Measurements from ENCODE around the gene TCIRG1. TPM values are rescaled to one million over a fixed set of nuclear protein-coding genes. Genes with fewer than 3 reads are reported as not detected.

Gene TCIRG1
- total RNA-seq, 1 experiment from 2014 or later, result 158 TPM

DNA sequence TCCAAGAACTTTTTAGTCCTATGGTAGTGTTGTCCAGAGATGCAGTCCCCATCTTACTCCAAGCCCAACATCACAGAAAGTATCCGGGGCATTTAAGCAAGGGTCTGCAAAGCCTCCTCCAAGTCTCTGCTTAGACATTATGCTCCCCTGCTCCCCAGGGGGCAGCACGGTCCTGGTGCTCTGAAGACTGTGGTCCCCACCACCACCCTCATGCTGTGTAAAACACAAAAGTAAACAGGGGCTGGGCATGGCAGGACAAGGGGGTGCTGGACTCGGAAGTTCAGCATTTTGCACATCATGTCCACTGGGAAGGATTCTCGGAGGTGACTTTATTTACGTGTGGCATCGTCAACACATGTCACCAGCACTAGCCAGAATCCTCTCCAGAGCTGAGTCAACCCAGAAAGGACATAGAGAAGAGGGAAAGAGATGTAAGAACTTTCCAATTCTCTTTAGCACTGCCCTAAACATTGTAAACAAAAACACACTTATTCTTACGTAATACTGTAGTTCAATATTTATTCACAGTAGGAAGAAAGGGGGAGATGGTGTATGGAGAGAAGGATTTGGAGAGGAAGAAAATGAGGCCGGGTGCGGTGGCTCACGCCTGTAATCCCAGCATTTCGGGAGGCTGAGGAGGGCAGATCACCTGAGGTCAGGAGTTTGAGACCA lies 37.7 kb downstream of the TCIRG1 start:
- no peaks in the 10 kb centered on the region for H3K4me1 ChIP-seq (ENCODE audit: control insufficient read depth, insufficient read depth, low read length)
- TF ChIP-seq TCF7L2 (IDR thresholded peaks at IDR 0.05; ENCODE audit: low read depth, low read length) (no peak), POLR2AphosphoS5 (IDR thresholded peaks at IDR 0.05; ENCODE audit: low read depth, low read length) (no peak), SIN3A (IDR thresholded peaks at IDR 0.05; ENCODE audit: borderline replicate concordance, insufficient read depth, low read depth, low read length) (no peak)
- TF ChIP-seq, protein P1, sequence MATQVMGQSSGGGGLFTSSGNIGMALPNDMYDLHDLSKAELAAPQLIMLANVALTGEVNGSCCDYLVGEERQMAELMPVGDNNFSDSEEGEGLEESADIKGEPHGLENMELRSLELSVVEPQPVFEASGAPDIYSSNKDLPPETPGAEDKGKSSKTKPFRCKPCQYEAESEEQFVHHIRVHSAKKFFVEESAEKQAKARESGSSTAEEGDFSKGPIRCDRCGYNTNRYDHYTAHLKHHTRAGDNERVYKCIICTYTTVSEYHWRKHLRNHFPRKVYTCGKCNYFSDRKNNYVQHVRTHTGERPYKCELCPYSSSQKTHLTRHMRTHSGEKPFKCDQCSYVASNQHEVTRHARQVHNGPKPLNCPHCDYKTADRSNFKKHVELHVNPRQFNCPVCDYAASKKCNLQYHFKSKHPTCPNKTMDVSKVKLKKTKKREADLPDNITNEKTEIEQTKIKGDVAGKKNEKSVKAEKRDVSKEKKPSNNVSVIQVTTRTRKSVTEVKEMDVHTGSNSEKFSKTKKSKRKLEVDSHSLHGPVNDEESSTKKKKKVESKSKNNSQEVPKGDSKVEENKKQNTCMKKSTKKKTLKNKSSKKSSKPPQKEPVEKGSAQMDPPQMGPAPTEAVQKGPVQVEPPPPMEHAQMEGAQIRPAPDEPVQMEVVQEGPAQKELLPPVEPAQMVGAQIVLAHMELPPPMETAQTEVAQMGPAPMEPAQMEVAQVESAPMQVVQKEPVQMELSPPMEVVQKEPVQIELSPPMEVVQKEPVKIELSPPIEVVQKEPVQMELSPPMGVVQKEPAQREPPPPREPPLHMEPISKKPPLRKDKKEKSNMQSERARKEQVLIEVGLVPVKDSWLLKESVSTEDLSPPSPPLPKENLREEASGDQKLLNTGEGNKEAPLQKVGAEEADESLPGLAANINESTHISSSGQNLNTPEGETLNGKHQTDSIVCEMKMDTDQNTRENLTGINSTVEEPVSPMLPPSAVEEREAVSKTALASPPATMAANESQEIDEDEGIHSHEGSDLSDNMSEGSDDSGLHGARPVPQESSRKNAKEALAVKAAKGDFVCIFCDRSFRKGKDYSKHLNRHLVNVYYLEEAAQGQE (IDR thresholded peaks at IDR 0.05; ENCODE audit: insufficient read depth in 1 of 2, low read depth in 2 of 2, low read length in 1 of 2), result no peak
- H3K4me3 ChIP-seq (ENCODE audit: low read depth in 2 of 2, low read length in 2 of 2), result no peak overlapping the region
- intact Hi-C loops (cut with micrococcal nuclease; ENCODE audit: unreplicated experiment) (no loop called here), in situ Hi-C loops (cut with HindIII; ENCODE audit: low pct_unique_long_range_greater_than_20kb, low sequenced_read_pairs) (no loop called here)
- H3K36me3 ChIP-seq (ENCODE audit: control insufficient read depth, insufficient read depth, low read length), result peaks cover 9% of the 10 kb centered on the region
- BruUV-seq (replicated peaks), result no TSS peak
- H3K9me3 ChIP-seq (ENCODE audit: control insufficient read depth, insufficient read depth, low read depth, low read length), result no peaks in the 10 kb centered on the region
- ChIA-PET POLR2A (no interaction called here), CTCF (no interaction called here)
- no peak for ATAC-seq
- H3K27ac ChIP-seq (ENCODE audit: low read length), result no peak overlapping the region
- no peaks in the 10 kb centered on the region for H3K27me3 ChIP-seq (ENCODE audit: control insufficient read depth, insufficient read depth, low read length)
- no peak for DNase-seq (ENCODE audit: low read depth, low spot score)

DNA sequence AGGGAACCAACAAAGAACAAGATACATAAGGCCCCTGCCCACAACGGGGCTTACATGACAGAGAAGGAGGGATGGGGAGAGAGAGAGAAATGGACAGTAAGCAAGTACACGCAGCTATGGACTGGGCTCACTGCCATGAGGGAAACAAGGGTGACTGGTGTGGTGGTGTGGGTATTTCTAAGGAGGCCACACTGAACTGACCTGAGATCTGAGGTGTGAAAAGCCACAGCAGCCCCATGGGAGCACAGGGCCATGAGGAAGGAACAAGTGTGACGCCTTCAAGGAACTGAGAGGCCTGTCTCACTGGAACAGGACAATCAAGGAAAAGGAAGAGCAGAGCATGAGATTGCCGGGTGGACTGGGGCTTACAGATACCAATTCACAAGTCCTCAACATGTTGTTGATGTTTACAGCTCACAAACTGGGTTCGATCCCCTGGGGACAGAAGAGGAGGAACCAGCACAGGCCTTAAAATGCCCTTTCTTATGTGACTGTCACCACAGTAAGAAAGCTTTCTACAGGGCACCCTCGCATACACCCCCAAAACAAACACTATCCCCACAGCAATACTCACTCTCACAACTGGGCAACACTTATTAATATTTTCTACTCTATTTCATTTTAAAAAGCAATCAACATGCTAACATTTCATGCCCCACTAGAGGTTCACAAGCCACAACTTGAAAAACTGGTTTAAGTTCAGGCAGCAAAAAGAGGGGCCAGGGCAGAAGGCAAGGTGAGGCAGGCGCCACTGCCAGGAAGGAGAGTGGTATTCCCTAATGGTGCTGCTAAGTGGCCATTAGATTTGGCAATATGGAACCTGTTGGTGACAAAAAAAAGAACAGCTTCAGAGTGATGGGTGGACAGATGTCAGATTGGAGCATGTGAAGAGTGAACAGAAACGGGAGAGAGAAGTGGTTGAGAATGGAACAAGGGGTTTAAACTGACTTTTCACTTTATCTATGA lies 39.1 kb downstream of the TCIRG1 start:
- Histone ChIP-seq H3K36me3 (ENCODE audit: control insufficient read depth, insufficient read depth, low read length) (peaks cover 13% of the 10 kb centered on the region), H3K4me3 (ENCODE audit: low read depth in 2 of 2, low read length in 2 of 2) (no peak overlapping the region), H3K9me3 (ENCODE audit: control insufficient read depth, insufficient read depth, low read depth, low read length) (no peaks in the 10 kb centered on the region), H3K4me1 (ENCODE audit: control insufficient read depth, insufficient read depth, low read length) (no peaks in the 10 kb centered on the region), H3K27me3 (ENCODE audit: control insufficient read depth, insufficient read depth, low read length) (no peaks in the 10 kb centered on the region), H3K27ac (ENCODE audit: low read length) (no peak overlapping the region)
- DNase-seq (ENCODE audit: low read depth, low spot score), result no peak
- CTCF ChIA-PET, result no interaction called here
- BruUV-seq (replicated peaks), result TSS peak; percentile 4
- intact Hi-C loops (cut with micrococcal nuclease; ENCODE audit: unreplicated experiment) (no loop called here), in situ Hi-C loops (cut with HindIII; ENCODE audit: low pct_unique_long_range_greater_than_20kb, low sequenced_read_pairs) (no loop called here)
- no peak for TF ChIP-seq POLR2AphosphoS5 (IDR thresholded peaks at IDR 0.05; ENCODE audit: low read depth, low read length)
- no peak for TF ChIP-seq SIN3A (IDR thresholded peaks at IDR 0.05; ENCODE audit: borderline replicate concordance, insufficient read depth, low read depth, low read length)
- TF ChIP-seq, protein P2, sequence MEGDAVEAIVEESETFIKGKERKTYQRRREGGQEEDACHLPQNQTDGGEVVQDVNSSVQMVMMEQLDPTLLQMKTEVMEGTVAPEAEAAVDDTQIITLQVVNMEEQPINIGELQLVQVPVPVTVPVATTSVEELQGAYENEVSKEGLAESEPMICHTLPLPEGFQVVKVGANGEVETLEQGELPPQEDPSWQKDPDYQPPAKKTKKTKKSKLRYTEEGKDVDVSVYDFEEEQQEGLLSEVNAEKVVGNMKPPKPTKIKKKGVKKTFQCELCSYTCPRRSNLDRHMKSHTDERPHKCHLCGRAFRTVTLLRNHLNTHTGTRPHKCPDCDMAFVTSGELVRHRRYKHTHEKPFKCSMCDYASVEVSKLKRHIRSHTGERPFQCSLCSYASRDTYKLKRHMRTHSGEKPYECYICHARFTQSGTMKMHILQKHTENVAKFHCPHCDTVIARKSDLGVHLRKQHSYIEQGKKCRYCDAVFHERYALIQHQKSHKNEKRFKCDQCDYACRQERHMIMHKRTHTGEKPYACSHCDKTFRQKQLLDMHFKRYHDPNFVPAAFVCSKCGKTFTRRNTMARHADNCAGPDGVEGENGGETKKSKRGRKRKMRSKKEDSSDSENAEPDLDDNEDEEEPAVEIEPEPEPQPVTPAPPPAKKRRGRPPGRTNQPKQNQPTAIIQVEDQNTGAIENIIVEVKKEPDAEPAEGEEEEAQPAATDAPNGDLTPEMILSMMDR (IDR thresholded peaks at IDR 0.05), result no peak
- no peak for TF ChIP-seq TCF7L2 (IDR thresholded peaks at IDR 0.05; ENCODE audit: low read depth, low read length)
- POLR2A ChIA-PET, result no interaction called here
- no peak for ATAC-seq

Measured in Panc1 (cell line).